ENCODE measurements around the gene SNX9.
"Not testable (repeated sequence)": the region's sequence is repeated elsewhere in the genome, so short reads cannot be mapped to it uniquely, and the experiment has no call there.

The SNX9 gene

GRCh38 chr6:157927011-157927410, 104.0 kb downstream of the SNX9 start:
- no peak for DNase-seq (ENCODE audit: low read depth)

DNA sequence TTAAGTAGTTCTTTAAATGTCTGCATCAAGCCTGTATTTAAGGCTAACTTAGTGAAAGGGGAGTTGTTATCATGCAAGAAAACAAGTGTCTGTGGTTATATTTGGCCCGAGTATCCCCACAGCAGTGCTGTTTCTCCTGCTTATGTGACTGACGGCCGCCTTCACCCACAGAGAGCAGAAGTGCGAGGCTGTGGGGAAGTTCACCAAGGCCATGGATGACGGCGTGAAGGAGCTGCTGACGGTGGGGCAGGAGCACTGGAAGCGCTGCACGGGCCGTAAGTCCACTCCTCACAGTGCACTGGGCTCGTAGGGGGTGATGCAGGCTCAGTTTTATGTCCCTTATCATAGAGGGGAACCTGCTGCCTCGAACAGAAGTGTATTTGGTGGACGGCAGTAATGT, 105.4 kb downstream of the SNX9 start:
- no peak for DNase-seq (ENCODE audit: low read depth)

GRCh38 chr6:157929076-157929475, 106.0 kb downstream of the SNX9 start:
- no peak for DNase-seq (ENCODE audit: low read depth)

DNA sequence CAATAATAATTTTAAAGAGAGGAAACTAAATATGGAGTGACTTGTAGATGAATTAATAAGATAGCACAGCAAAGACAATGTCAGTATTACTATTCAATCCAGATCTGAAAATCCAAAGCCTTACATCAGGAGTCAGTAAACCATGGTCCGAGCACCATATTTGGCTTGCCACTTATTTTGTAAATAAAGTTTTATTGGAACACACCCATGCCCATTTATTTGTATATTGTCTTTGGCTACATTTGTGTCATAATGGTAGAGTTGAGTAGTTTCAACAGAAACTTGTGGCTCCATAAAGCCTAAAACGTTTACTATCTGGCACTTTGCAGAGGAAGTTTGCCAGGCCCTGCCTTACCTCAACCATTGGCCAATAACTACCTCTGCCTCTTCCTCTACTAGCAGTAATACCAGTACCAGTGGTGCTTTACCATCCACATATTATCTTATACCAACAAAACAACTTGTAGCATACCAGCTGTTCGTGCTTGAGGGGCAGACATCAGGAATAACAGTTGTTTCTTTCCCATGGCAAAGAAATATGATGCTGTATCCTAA, 106.8 kb downstream of the SNX9 start:
- DNase-seq (ENCODE audit: low read depth), result no peak

DNA sequence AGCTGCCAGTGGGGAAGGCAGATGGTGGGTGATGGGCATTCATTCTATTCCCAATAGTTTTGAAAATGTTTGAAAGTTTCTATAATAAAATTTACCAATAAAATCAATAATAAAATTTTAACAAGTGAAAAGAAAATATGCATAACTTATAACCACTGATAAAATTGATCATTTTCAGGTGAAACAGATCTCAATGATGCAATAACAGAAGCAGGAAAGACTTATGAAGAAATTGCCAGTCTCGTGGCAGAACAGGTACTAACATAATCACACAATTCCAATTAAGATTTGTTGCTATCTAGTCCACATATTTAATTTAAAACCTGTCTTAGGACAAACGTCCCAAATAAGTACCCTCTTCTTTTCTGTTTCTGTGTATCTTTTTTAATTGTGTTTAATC, 112.7 kb downstream of the SNX9 start:
- DNase-seq (ENCODE audit: low read depth), result no peak

GRCh38 chr6:157937318-157937717, 114.3 kb downstream of the SNX9 start:
- no peak for DNase-seq (ENCODE audit: low read depth)

DNA sequence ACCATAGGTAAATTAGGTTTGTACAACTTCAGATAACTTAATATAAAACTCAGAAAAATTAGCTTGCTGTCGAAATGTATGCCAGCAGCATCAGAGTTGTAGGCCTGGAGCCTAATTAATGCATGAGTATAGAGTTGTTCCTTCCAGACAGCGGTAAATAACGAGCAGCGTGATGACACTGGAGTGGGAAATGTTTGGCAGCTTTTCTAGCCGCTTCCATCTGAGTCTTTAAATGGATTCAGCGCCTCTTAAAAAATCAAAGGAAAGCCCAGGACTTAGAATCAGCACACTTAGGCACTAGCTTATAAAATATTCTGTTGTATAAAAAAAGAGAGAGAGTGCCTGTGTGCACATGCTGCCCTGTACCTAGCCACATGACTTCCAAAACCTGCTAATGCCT, 114.9 kb downstream of the SNX9 start:
- DNase-seq (ENCODE audit: low read depth), result no peak

GRCh38 chr6:157940375-157941036, 117.5 kb downstream of the SNX9 start:
- not testable (repeated sequence) for DNase-seq (ENCODE audit: low read depth)

DNA sequence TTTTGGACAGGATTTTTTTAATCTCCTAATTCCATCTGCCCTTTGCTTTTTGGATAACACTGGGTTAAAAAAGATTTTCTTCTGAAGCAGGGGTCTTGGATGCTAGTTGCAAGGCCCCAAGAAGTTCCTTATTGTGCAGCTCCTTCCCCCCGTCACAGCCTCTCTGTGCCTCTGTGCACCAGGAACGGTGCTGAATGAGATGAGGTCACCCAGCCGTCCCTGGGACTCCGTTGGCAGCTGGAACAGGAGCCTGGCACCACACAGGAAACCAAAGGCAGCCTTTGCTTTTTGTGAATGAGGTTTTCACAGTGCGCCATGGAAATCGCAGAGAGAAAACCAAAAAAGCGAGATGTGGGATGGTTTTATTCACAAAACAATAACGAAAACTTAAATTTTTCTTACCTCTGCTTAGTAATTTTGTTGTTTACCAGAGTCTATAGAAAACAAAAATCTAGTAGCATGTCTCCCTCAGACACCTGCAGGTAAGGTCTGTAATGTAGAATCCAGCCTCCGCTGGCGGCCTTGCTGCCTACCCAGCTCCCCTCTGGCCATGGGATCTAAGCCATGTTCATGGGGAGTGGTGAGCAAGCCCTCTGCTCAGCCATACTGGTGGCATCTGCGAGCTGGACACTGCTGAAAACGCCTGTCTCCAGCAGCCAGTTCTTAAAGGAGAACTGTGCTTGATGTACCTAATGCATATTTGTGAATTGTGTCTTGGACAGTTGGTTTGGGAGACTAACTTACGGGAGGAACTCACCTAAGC, 118.2 kb downstream of the SNX9 start:
- no peak for DNase-seq (ENCODE audit: low read depth)

- DNase-seq (ENCODE audit: low read depth), result no peak
Observed at GRCh38 chr6:157942351-157942750, 119.3 kb downstream of the SNX9 start.

- DNase-seq (ENCODE audit: low read depth), result no peak
Observed at GRCh38 chr6:157943249-157943963, 120.4 kb downstream of the SNX9 start.

DNA sequence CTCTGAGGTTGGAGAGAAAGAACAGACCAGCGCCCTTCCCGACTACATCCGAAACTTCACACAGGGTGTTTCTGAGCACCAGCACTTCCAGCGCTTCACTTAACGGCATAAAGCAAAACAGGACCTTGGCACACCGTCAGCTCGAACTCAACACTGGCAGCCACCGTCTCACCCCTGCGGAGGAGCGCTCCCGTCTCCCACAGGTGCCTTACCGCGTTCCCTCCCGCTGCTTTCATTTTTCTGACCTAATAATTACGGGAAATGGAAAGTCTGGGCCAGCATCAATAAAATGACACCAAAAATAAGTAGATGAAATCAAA, 120.9 kb downstream of the SNX9 start:
- DNase-seq (ENCODE audit: low read depth), result no peak

GRCh38 chr6:157944983-157945931, 122.2 kb downstream of the SNX9 start:
- DNase-seq (ENCODE audit: low read depth), result no peak

DNA sequence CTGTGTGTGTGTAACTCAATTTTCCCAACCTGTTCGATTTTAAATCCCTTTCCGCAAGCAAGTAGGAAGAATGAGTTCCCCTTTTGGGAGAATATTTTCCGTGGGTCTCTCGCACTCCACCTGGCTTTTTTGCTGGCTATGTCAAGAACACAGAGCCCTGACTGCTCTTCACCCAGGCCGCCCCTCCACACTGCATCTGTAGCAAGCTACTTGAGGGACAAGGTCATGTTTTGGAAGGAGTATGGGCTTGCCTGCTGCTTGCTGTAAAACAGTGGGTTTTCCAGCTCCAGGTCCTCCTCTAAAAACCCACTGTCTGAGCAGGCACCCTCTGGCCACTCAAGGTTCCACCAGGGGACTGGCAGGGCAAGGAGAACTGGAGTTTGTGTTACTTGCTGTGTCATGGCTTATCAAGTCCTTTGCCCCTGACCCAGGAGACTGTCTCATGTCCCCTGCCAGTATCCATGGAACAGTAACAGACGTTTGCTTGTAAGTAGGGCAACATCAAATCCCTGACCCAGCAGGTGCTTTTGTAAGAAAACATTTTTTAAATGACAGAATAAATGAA, 123.1 kb downstream of the SNX9 start:
- no peak for DNase-seq (ENCODE audit: low read depth)

GRCh38 chr6:157946865-157947532, 124.0 kb downstream of the SNX9 start:
- DNase-seq (ENCODE audit: low read depth), result no peak

GRCh38 chr6:157950899-157951298, 127.9 kb downstream of the SNX9 start:
- DNase-seq (ENCODE audit: low read depth), result not testable (repeated sequence)

GRCh38 chr6:157951828-157952227, 128.8 kb downstream of the SNX9 start:
- DNase-seq (ENCODE audit: low read depth), result no peak

DNA sequence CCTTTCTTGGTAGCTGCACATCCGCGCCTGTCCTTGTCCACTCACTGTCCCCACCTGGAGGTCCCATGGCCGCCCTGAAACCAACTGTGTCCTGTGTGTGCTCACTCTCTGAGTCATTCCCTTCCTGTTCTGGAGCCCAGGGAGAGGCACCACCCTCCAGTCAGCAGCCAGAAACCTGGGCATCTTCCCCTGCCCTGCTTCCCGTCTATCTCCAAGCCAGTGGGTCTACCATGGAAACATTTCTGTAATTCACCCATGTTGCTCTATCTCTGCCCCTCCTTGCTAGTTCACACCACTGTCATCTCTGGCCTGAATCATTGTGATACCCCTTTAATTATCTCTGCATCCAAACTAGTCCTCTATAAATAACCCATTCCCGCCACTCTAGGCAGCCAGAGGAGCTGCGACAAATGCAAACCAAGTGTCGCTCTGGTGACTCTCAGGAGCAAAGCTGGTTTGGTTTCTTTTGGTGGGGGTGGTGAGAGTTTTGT, 129.9 kb downstream of the SNX9 start:
- no peak for DNase-seq (ENCODE audit: low read depth)

GRCh38 chr6:157953580-157954091, 130.6 kb downstream of the SNX9 start:
- DNase-seq (ENCODE audit: low read depth), result no peak

Measured in stimulated activated CD8-positive, alpha-beta memory T cell treated with anti-CD3 and anti-CD28 coated beads, Interleukin-15, amount 100 ng/mL, for 1 hour (primary cell).